Measurements from ENCODE around the gene PLAC1.

The PLAC1 gene

GRCh38 chrX:134658002-134658759, at the start of gene PLAC1:
Gene PLAC1, minus strand, starts transcription at chrX:134658471. Its CDS starts 91,789 bp downstream, at chrX:134566682.
- no peak for DNase-seq
- in situ Hi-C loops (cut with MboI; ENCODE audit: low pct_unique_long_range_greater_than_20kb, low sequenced_read_pairs) = no loop called here

GRCh38 chrX:134706138-134706537, 47.9 kb upstream of the PLAC1 start:
- DNase-seq = no peak
- in situ Hi-C loops (cut with MboI; ENCODE audit: low pct_unique_long_range_greater_than_20kb, low sequenced_read_pairs) = no loop called here

DNA sequence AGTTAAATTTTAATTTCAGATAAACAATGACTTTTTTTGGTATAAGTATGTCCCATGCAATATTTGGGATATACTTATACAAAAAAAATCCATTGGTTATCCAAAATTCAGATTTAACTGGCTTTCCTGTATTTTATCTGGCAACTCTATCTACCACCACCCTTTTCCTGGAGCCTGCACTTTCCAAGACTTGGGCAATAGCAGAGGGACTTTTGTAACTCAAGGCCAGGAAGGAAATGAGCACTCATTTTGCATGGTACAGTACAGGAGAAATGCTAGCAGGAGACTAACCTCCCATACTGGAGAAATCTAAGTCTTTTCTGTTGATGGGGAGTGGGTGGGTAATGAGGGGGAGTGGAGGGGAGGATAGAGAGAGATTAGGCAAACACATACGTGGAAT, 37.7 kb upstream of the PLAC1 start:
- in situ Hi-C loops (cut with MboI; ENCODE audit: low pct_unique_long_range_greater_than_20kb, low sequenced_read_pairs) = no loop called here
- DNase-seq = no peak

- in situ Hi-C loops (cut with MboI; ENCODE audit: low pct_unique_long_range_greater_than_20kb, low sequenced_read_pairs) = no loop called here
- no peak for DNase-seq
Observed at GRCh38 chrX:134694333-134695322, 36.4 kb upstream of the PLAC1 start.

GRCh38 chrX:134693644-134694043, 35.4 kb upstream of the PLAC1 start:
- in situ Hi-C loops (cut with MboI; ENCODE audit: low pct_unique_long_range_greater_than_20kb, low sequenced_read_pairs) = no loop called here
- DNase-seq = no peak

DNA sequence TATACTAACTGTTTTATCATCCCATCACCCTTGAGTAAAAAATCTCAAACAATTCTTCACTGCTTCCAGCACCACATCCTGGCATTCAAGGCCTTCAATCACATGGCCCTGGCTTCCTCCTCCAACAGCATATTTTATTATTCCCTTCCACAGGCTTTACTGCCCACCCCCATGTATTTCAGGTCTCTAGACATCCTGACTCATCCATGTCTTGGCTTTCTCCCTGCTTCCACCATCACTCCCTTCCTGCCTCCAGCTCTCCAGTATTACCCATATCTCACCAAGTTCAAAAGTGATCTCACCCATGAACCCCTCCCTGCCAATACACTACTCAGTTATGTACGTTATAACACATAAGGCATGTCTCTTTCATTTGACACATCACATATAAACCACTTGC, 34.7 kb upstream of the PLAC1 start:
- no peak for DNase-seq
- in situ Hi-C loops (cut with MboI; ENCODE audit: low pct_unique_long_range_greater_than_20kb, low sequenced_read_pairs) = no loop called here

GRCh38 chrX:134692233-134692632, 34.0 kb upstream of the PLAC1 start:
- in situ Hi-C loops (cut with MboI; ENCODE audit: low pct_unique_long_range_greater_than_20kb, low sequenced_read_pairs) = no loop called here
- DNase-seq = no peak

- in situ Hi-C loops (cut with MboI; ENCODE audit: low pct_unique_long_range_greater_than_20kb, low sequenced_read_pairs) = no loop called here
- no peak for DNase-seq
Observed at GRCh38 chrX:134691453-134691852, 33.2 kb upstream of the PLAC1 start.

- in situ Hi-C loops (cut with MboI; ENCODE audit: low pct_unique_long_range_greater_than_20kb, low sequenced_read_pairs) = no loop called here
- DNase-seq = no peak
Observed at GRCh38 chrX:134688839-134689238, 30.6 kb upstream of the PLAC1 start.

DNA sequence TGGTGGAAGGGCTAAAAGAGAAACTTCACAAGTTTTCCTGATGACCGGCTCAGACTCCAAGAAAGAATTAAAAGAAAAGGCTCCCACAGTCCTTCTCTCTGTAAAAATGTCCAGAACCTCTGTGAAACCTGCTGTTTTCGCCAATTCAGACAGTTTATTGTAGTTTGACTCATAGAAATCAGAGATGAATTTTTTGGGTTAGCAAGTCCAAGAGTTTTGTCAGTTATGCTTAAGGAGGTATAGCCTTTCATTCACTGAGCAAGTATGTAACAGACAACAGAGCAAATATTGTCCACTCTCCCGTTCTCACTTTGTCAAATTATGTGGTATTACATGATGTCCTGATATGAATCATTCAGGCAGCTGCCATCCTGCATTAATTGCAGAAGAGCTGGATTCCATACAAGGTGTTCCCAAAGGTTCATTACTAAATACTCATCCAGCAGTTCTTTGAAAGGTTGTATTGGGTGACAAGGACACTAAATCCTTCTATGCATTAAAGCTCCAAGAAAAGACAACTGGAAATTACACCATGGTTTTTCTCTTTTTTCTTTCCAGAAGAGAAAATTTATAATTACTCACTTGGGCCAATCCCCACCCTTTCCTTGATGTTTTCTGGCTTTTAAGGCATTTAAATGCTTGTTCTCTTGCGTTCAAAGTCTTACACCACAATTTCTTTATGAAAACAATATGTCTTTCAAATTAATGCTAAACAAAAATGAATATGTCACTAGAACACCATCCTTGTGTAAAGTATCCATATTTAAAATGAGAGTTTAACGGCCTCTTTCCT, 30.0 kb upstream of the PLAC1 start:
- in situ Hi-C loops (cut with MboI; ENCODE audit: low pct_unique_long_range_greater_than_20kb, low sequenced_read_pairs) = no loop called here
- DNase-seq = no peak

DNA sequence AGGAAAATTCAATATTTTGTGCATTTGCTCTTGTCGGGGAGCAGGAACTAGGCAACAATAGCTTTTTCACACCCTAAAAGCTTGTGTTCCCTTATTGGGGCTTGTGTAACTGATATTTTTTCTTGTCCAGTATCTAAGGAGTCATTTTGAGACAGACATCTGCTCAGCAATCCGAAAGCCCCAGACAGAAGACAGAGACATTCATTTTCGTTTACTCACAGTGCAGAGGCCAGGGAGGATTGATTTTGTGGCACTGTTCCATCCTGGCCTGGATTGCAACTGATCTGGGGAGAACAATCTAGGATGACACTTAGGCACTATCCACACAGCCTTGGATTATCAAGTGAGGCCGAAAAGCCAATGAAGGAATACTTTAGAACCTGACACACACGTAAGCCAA, 27.4 kb upstream of the PLAC1 start:
- no peak for DNase-seq
- in situ Hi-C loops (cut with MboI; ENCODE audit: low pct_unique_long_range_greater_than_20kb, low sequenced_read_pairs) = no loop called here

GRCh38 chrX:134684956-134685355, 26.7 kb upstream of the PLAC1 start:
- in situ Hi-C loops (cut with MboI; ENCODE audit: low pct_unique_long_range_greater_than_20kb, low sequenced_read_pairs) = no loop called here
- peak; percentile 23 for DNase-seq

DNA sequence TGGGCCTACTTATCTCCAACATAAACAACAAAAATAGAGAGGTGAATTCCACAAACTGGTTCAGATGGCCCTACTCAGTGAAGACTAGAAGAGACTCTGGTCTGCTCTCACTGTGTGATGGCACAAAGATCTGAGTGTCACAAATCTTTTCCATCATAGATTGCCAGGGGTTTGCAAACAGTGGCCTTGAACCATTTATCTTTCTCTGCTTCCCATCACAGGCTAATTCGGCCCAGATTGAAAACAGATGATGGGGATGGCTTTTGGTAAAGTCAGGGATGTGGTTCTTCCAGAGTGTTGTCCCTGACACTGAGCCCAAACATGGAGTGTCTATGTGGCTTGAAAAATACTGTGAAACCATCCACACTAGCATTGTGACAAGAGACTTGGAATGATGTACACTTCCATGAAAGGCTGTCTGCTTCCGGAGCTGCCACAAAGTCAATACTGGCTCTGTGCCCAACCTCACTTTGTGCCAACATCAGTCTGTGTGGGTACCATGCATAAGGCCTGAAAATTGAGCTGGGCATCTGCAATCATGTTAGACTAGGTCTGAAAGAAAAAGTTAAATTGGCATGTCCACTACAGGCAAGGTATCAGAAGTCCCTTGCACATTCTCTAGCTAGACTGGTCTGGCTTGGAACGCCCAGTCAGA, 25.2 kb upstream of the PLAC1 start:
- no peak for DNase-seq
- in situ Hi-C loops (cut with MboI; ENCODE audit: low pct_unique_long_range_greater_than_20kb, low sequenced_read_pairs) = no loop called here

DNA sequence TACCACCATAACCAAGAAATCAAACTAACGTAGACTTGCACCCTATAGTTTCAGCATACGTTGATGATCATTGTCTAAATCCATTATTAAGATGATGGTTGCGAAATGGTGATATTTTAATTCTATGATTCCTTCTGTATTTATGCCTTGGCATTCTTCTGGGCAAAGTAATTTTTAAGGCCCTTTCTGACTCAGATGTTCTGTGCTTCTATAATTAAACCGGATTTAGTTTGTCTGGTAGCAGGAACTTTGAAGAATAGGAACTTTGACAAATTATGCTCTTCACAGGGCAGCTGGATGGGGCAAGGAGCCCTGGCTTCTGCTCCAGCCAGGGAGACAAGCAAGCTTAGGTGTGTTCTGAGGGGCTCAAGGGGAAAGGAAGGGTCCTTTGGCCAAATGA, 23.8 kb upstream of the PLAC1 start:
- no peak for DNase-seq
- in situ Hi-C loops (cut with MboI; ENCODE audit: low pct_unique_long_range_greater_than_20kb, low sequenced_read_pairs) = no loop called here

DNA sequence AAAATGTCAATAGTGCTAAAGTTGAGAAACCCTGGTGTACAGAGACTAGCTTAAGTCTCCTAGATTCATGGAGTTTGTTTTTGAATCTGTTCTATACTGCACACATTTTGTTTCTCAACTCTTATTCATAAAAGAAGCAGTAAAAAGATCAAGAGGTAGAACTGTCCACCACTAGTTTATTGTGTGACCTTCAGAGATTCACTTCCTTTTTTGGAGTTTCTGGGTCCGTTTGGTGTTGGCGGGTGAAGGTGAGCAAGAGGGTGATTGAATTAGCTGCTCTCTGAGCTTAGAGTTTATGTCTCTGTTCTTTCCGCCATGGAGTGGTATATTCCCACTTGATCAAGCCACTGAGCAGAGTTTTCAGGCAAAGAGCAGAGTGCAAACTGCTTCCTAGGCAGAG, 21.4 kb upstream of the PLAC1 start:
- in situ Hi-C loops (cut with MboI; ENCODE audit: low pct_unique_long_range_greater_than_20kb, low sequenced_read_pairs) = no loop called here
- DNase-seq = no peak

- in situ Hi-C loops (cut with MboI; ENCODE audit: low pct_unique_long_range_greater_than_20kb, low sequenced_read_pairs) = no loop called here
- no peak for DNase-seq
Observed at GRCh38 chrX:134679221-134679620, 20.9 kb upstream of the PLAC1 start.

DNA sequence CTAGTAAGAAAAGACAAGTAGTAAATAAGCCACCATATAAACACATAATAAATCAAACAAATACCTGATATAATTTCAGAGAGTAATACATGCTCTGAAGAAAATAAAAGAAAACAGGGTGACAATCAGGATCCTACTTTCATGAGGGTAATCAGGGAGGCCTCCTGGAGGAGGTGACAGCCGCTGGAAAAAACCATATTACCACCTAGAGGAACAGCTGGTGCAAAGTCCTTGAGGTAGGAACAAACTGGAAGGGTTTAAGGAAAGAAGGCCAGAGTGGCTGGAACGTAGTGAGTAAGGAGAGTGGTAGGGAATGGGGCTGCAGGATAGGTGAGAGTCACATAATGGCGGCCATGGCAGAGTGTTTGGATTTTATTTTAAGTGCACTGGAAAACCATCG, 19.1 kb upstream of the PLAC1 start:
- no peak for DNase-seq
- in situ Hi-C loops (cut with MboI; ENCODE audit: low pct_unique_long_range_greater_than_20kb, low sequenced_read_pairs) = no loop called here

DNA sequence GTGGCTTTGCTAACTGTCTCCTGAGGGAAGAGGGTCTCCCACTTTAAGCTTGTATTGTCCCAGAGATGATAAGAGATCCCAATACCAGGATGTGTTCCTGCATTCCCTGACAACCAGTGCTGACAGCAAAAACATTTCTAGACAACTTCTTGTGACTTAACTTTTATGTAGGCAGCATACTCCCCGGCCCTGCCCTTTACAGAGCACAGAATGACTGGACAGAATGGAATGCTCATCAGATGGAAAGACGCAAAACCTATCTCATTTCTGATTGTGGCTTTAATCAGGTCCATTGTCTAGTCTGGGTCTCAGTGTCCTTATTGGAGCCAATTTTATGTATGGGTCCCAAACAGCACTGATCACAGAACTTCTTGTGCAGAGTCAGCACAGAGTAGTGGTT, 18.2 kb upstream of the PLAC1 start:
- DNase-seq = no peak
- in situ Hi-C loops (cut with MboI; ENCODE audit: low pct_unique_long_range_greater_than_20kb, low sequenced_read_pairs) = no loop called here

DNA sequence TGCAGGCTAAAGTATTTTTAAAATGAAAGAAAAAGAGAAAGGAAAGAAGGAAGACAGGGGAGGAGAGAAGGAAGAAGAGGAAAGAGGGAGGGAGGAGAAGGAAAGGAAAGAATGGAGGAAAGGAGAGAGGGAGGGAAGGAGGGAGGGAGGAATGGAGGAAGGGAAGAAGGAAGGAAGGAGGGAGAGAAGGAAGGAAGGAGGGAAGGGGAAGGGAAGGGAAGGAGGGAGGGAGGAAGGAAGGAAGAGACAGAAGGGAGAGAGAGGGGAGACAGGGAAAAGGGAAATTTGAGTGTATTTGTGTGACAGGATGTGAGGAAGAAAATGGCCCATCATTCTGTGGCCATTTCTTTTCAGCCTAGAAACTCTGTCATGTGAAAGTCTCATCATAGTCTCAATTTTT, 14.9 kb upstream of the PLAC1 start:
- no peak for DNase-seq
- in situ Hi-C loops (cut with MboI; ENCODE audit: low pct_unique_long_range_greater_than_20kb, low sequenced_read_pairs) = no loop called here
